ENCODE measurements around the gene KIF5B.

KIF5B gene

DNA sequence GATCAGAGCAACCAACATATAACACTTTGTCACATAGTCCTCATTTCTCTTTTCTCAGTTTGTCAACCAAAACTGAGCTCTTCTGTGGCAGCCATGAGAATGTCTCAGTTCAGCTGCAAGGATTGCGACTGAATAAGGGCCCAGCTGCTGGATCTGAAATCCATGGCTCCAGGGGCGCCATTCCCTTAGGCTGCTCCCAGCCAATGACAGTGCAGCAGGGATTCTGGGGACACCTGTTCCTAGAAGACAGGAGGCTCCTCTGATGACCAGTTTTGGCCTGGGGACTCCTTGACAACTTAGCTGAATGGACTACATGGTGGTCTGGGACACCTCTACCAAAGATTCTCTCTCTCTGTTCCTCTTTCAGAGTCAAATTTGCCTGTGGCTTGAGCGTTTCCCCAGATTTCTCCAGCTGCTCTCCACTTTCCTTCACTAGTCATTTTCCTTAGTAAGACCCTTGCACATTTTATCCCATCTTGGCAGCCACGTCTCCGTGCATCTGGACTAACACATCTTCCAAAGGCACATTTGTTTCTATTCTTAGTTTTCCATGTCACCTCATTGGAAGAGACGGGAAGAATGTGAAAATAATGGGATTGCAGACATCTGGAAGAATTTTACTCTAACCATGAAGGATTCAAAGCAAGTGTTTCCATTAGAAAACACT lies 28.1 kb upstream of the KIF5B start:
- TF ChIP-seq, protein P1, sequence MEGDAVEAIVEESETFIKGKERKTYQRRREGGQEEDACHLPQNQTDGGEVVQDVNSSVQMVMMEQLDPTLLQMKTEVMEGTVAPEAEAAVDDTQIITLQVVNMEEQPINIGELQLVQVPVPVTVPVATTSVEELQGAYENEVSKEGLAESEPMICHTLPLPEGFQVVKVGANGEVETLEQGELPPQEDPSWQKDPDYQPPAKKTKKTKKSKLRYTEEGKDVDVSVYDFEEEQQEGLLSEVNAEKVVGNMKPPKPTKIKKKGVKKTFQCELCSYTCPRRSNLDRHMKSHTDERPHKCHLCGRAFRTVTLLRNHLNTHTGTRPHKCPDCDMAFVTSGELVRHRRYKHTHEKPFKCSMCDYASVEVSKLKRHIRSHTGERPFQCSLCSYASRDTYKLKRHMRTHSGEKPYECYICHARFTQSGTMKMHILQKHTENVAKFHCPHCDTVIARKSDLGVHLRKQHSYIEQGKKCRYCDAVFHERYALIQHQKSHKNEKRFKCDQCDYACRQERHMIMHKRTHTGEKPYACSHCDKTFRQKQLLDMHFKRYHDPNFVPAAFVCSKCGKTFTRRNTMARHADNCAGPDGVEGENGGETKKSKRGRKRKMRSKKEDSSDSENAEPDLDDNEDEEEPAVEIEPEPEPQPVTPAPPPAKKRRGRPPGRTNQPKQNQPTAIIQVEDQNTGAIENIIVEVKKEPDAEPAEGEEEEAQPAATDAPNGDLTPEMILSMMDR (IDR thresholded peaks at IDR 0.05; ENCODE audit: poor library complexity, severe bottlenecking) = no peak
- no peak for ATAC-seq (ENCODE audit: low read depth)

DNA sequence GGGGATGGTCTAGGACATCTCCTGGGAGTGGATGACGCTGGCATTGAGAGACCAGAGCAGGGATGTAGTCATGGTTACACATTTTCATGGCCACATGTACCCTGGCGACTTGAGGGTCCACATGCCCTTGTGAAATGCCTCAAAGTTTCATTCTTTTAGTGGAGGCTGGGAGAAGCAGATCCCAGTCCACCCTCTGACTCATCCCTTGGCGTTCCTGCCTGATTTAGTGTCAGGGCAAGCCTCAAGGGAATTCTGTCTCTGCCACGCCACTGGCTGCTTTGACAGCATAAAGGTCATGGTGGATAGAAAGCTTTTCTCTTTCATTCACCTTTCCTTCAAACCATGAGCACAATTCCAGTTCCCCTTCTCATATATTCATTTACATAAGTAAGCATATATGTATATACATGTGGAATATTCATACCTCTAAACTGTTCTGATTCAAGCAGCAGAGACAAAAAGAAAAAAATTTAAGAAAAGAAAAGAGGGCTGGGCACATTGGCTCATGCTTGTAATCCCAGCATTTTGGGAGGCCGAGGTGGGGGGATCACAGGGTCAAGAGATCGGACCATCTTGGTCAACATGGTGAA lies 21.8 kb upstream of the KIF5B start:
- TF ChIP-seq, protein P1 (IDR thresholded peaks at IDR 0.05; ENCODE audit: poor library complexity, severe bottlenecking) = no peak
- Histone ChIP-seq H3K9me3 (ENCODE audit: severe bottlenecking) (no peaks in the 10 kb centered on the region), H3K4me3 (ENCODE audit: severe bottlenecking) (no peak overlapping the region), H3K36me3 (ENCODE audit: low read depth) (no peaks in the 10 kb centered on the region), H3K27me3 (ENCODE audit: insufficient read depth, poor library complexity, severe bottlenecking) (no peaks in the 10 kb centered on the region), H3K27ac (ENCODE audit: poor library complexity, severe bottlenecking) (no peak overlapping the region), H3K4me1 (ENCODE audit: insufficient read depth, poor library complexity, severe bottlenecking) (peaks cover 5% of the 10 kb centered on the region)
- DNase-seq (ENCODE audit: low spot score) = peak; percentile 69
- peak; percentile 90 for ATAC-seq (ENCODE audit: low read depth)

More for the DNA sequence above, 28.1 kb upstream of the KIF5B start:
- Histone ChIP-seq H3K27me3 (ENCODE audit: insufficient read depth, poor library complexity, severe bottlenecking) (no peaks in the 10 kb centered on the region), H3K4me1 (ENCODE audit: insufficient read depth, poor library complexity, severe bottlenecking) (no peaks in the 10 kb centered on the region), H3K36me3 (ENCODE audit: low read depth) (no peaks in the 10 kb centered on the region), H3K27ac (ENCODE audit: poor library complexity, severe bottlenecking) (no peak overlapping the region), H3K4me3 (ENCODE audit: severe bottlenecking) (no peak overlapping the region), H3K9me3 (ENCODE audit: severe bottlenecking) (no peaks in the 10 kb centered on the region)
- DNase-seq (ENCODE audit: low spot score) = no peak

DNA sequence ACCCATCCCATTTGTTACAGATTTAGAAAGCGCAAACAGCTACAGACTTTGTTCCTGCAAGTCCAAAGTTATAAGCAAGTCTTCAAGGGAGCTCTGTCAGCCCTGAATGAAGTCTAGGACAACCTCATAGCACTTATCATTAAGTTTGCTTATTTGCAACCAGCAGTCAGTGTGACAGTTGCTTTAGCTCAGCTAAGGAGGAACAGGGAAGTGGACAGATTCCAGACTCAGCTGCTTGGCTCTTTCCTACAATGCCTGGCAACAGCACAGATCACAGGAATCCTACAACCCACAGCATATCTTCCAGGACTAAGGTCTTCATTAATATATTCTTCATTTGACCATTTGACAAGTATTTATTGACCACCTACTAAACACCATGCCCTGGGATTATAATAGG lies 17.4 kb upstream of the KIF5B start:
- TF ChIP-seq, protein P1 (IDR thresholded peaks at IDR 0.05; ENCODE audit: poor library complexity, severe bottlenecking) = no peak
- Histone ChIP-seq H3K4me3 (ENCODE audit: severe bottlenecking) (no peak overlapping the region), H3K27me3 (ENCODE audit: insufficient read depth, poor library complexity, severe bottlenecking) (no peaks in the 10 kb centered on the region), H3K27ac (ENCODE audit: poor library complexity, severe bottlenecking) (no peak overlapping the region), H3K9me3 (ENCODE audit: severe bottlenecking) (no peaks in the 10 kb centered on the region), H3K4me1 (ENCODE audit: insufficient read depth, poor library complexity, severe bottlenecking) (peaks cover 15% of the 10 kb centered on the region), H3K36me3 (ENCODE audit: low read depth) (no peaks in the 10 kb centered on the region)
- ATAC-seq (ENCODE audit: low read depth) = no peak
- DNase-seq (ENCODE audit: low spot score) = no peak

DNA sequence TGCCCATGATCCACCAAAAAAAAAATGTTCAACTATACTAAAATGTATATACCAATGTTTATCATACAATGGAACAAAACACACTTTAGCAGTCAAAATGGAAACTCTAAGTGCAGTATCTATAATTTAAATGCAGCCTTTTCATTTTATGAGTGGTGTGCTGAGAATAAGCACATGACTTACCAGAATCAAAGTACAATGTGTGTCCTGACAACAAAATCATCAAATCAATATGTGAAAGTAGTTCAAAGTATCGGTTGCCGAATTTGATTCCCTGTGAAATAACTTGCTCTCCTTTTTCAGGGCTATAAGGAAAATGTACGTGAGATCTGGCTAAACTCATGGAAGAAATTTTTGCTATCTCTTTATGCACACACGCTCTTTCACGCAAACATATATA lies 16.9 kb upstream of the KIF5B start:
- TF ChIP-seq, protein P1 (IDR thresholded peaks at IDR 0.05; ENCODE audit: poor library complexity, severe bottlenecking) = no peak
- Histone ChIP-seq H3K36me3 (ENCODE audit: low read depth) (no peaks in the 10 kb centered on the region), H3K4me1 (ENCODE audit: insufficient read depth, poor library complexity, severe bottlenecking) (peaks cover 13% of the 10 kb centered on the region), H3K27me3 (ENCODE audit: insufficient read depth, poor library complexity, severe bottlenecking) (no peaks in the 10 kb centered on the region), H3K9me3 (ENCODE audit: severe bottlenecking) (no peaks in the 10 kb centered on the region), H3K4me3 (ENCODE audit: severe bottlenecking) (no peak overlapping the region), H3K27ac (ENCODE audit: poor library complexity, severe bottlenecking) (no peak overlapping the region)
- DNase-seq (ENCODE audit: low spot score) = no peak
- no peak for ATAC-seq (ENCODE audit: low read depth)
